Measurements from ENCODE around the gene AUTS2.

Gene AUTS2

DNA sequence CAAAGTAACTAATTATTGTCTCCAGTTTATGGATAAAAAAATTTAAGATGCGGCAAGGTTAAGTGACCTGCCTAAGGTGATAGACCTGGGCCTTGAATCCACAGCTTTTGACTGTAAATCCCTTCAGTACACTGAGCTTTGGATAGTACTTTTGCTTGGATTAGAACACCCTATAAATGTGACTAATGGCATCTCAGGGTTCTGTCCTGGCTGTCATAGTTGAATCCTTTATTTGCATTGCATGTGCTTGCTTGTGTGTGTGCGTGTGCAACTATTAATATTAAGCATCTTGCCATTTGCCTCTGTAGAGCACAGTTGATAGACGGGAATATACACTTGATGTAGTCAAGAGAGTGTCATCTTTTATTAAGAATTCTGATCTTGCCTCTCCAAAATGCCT is 228.0 kb downstream of the AUTS2 start:
- Histone ChIP-seq H3K27me3 (ENCODE audit: insufficient read depth, low read length, poor library complexity, severe bottlenecking) (no peaks in the 10 kb centered on the region), H3K36me3 (ENCODE audit: insufficient read depth, low read length) (no peaks in the 10 kb centered on the region), H3K9me2 (replicated peaks; ENCODE audit: low read depth, low read length) (no peaks in the 10 kb centered on the region), H3K4me1 (ENCODE audit: insufficient read depth, low read length, poor library complexity, severe bottlenecking) (peaks cover 56% of the 10 kb centered on the region), H3K9me3 (ENCODE audit: insufficient read depth, low read depth, low read length) (no peaks in the 10 kb centered on the region), H2AFZ (ENCODE audit: low read length) (no peak overlapping the region), H3K79me2 (ENCODE audit: insufficient read depth, low read length) (peaks cover 45% of the 10 kb centered on the region), H3K4me2 (ENCODE audit: low read depth, low read length, poor library complexity, severe bottlenecking) (peak overlapping the region; percentile 60), H3F3A (ENCODE audit: low read depth) (no peaks in the 10 kb centered on the region), H4K20me1 (ENCODE audit: insufficient read depth, low read length, poor library complexity, severe bottlenecking) (peaks cover 18% of the 10 kb centered on the region), H3K4me3 (ENCODE audit: low read length, poor library complexity, severe bottlenecking) (no peak overlapping the region), H3K9ac (ENCODE audit: low read depth, low read length, poor library complexity, severe bottlenecking) (no peak overlapping the region)
- TF ChIP-seq EZH2phosphoT487 (IDR thresholded peaks at IDR 0.05; ENCODE audit: borderline replicate concordance): no peak
- TF ChIP-seq, protein P1, sequence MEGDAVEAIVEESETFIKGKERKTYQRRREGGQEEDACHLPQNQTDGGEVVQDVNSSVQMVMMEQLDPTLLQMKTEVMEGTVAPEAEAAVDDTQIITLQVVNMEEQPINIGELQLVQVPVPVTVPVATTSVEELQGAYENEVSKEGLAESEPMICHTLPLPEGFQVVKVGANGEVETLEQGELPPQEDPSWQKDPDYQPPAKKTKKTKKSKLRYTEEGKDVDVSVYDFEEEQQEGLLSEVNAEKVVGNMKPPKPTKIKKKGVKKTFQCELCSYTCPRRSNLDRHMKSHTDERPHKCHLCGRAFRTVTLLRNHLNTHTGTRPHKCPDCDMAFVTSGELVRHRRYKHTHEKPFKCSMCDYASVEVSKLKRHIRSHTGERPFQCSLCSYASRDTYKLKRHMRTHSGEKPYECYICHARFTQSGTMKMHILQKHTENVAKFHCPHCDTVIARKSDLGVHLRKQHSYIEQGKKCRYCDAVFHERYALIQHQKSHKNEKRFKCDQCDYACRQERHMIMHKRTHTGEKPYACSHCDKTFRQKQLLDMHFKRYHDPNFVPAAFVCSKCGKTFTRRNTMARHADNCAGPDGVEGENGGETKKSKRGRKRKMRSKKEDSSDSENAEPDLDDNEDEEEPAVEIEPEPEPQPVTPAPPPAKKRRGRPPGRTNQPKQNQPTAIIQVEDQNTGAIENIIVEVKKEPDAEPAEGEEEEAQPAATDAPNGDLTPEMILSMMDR (conservative IDR thresholded peaks at IDR 0.05; ENCODE audit: low read length): no peak

DNA sequence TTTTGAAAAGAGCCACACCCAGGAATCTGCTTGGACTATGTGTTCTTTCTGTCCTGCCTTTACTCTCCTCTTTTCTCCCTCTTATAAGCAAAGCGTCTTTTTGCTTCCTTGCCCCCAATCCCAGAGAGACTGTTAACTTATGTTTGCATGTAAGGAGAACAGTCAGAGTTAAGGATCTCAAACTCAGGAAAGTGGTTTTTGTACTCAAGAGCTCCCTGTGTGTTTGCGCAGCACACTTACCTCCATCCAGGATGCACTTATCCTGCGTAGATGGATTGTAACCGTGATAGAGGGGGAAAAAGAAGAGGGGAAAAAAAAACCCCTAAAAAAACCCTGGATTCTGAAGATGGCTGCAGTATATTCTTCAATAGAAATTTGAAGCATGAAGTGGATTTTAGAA is 228.9 kb downstream of the AUTS2 start:
- Histone ChIP-seq H3K79me2 (ENCODE audit: insufficient read depth, low read length) (peaks cover 43% of the 10 kb centered on the region), H2AFZ (ENCODE audit: low read length) (no peak overlapping the region), H3K27me3 (ENCODE audit: insufficient read depth, low read length, poor library complexity, severe bottlenecking) (no peaks in the 10 kb centered on the region), H4K20me1 (ENCODE audit: insufficient read depth, low read length, poor library complexity, severe bottlenecking) (peaks cover 18% of the 10 kb centered on the region), H3K9ac (ENCODE audit: low read depth, low read length, poor library complexity, severe bottlenecking) (peak overlapping the region; percentile 3), H3K4me1 (ENCODE audit: insufficient read depth, low read length, poor library complexity, severe bottlenecking) (peaks cover 56% of the 10 kb centered on the region), H3K4me2 (ENCODE audit: low read depth, low read length, poor library complexity, severe bottlenecking) (peak overlapping the region; percentile 36), H3K36me3 (ENCODE audit: insufficient read depth, low read length) (no peaks in the 10 kb centered on the region), H3F3A (ENCODE audit: low read depth) (no peaks in the 10 kb centered on the region), H3K9me3 (ENCODE audit: insufficient read depth, low read depth, low read length) (no peaks in the 10 kb centered on the region), H3K9me2 (replicated peaks; ENCODE audit: low read depth, low read length) (no peaks in the 10 kb centered on the region), H3K4me3 (ENCODE audit: low read length, poor library complexity, severe bottlenecking) (no peak overlapping the region)
- TF ChIP-seq EZH2phosphoT487 (IDR thresholded peaks at IDR 0.05; ENCODE audit: borderline replicate concordance): no peak
- TF ChIP-seq, protein P1 (conservative IDR thresholded peaks at IDR 0.05; ENCODE audit: low read length): no peak

DNA sequence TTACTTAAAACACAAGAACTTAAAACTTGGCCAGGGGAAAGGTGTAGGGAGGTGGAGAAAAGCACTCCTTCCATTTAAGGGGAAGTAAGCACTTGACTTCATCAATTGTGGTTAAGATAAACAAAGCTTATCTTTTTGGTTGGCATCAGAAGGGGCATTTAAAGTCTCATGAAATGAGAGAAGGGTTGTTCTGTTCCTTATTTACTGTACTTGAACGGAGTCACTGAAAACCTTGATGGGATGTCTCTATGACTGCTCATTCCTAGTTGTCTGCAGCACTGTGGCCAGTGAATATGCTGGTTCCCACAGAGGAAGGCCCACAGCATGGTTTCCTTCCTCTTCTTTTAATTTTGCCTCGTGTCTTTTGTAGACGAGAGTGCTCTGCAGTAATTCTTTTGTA is 229.3 kb downstream of the AUTS2 start:
- Histone ChIP-seq H2AFZ (ENCODE audit: low read length) (no peak overlapping the region), H3K4me1 (ENCODE audit: insufficient read depth, low read length, poor library complexity, severe bottlenecking) (peaks cover 55% of the 10 kb centered on the region), H3F3A (ENCODE audit: low read depth) (no peaks in the 10 kb centered on the region), H3K9ac (ENCODE audit: low read depth, low read length, poor library complexity, severe bottlenecking) (peak overlapping the region; percentile 3), H3K36me3 (ENCODE audit: insufficient read depth, low read length) (no peaks in the 10 kb centered on the region), H3K9me2 (replicated peaks; ENCODE audit: low read depth, low read length) (no peaks in the 10 kb centered on the region), H3K4me2 (ENCODE audit: low read depth, low read length, poor library complexity, severe bottlenecking) (peak overlapping the region; percentile 36), H3K9me3 (ENCODE audit: insufficient read depth, low read depth, low read length) (no peaks in the 10 kb centered on the region), H3K79me2 (ENCODE audit: insufficient read depth, low read length) (peaks cover 42% of the 10 kb centered on the region), H3K4me3 (ENCODE audit: low read length, poor library complexity, severe bottlenecking) (no peak overlapping the region), H3K27me3 (ENCODE audit: insufficient read depth, low read length, poor library complexity, severe bottlenecking) (no peaks in the 10 kb centered on the region), H4K20me1 (ENCODE audit: insufficient read depth, low read length, poor library complexity, severe bottlenecking) (peaks cover 18% of the 10 kb centered on the region)
- no peak for TF ChIP-seq EZH2phosphoT487 (IDR thresholded peaks at IDR 0.05; ENCODE audit: borderline replicate concordance)
- TF ChIP-seq, protein P1 (conservative IDR thresholded peaks at IDR 0.05; ENCODE audit: low read length): no peak
